MCF 10A (cell line): ENCODE data around the gene LAMB2. TPM values are rescaled to one million over a fixed set of nuclear protein-coding genes. Genes with fewer than 3 reads are reported as not detected.

ENCODE experiments used
- BruUV-seq: library from RNA; stranded (reverse); fragments of 400-500 nt; replicated peaks from 2 replicates; lab custom pipeline; 2021; lab: Mats Ljungman, UMichigan
- CTCF ChIA-PET: fragments of 300-600 bp; sonication (Branson Sonifier 250); formaldehyde crosslinking; extraction: SDS; loops from one replicate; lab custom pipeline; 2021; ENCODE audit warnings: antibody characterized with exemption, inconsistent platforms; lab: Yijun Ruan, JAX
- POLR2A ChIA-PET: fragments of 300-600, 350-650 bp; sonication (Branson Sonifier 250); formaldehyde crosslinking; extraction: SDS; loops from one replicate; lab custom pipeline; 2020; ENCODE audit warnings: antibody characterized with exemption, inconsistent platforms; lab: Yijun Ruan, JAX
- DNase-seq: peaks from one replicate; pipeline ENCODE4 v3.0.0-alpha.2; 2018; ENCODE audit not compliant: unreplicated experiment
- H3K27ac Mint-ChIP-seq: one replicate; pipeline ENCODE4 v1.8.0; 2022; ENCODE audit warnings: mild to moderate bottlenecking, low read depth, mixed read lengths; ENCODE audit not compliant: unreplicated experiment
- H3K27me3 Mint-ChIP-seq: one replicate; pipeline ENCODE4 v1.8.0; 2022; ENCODE audit warnings: mixed read lengths; ENCODE audit not compliant: insufficient read depth, unreplicated experiment
- H3K36me3 Mint-ChIP-seq: one replicate; pipeline ENCODE4 v1.8.0; 2022; ENCODE audit warnings: mild to moderate bottlenecking, moderate library complexity, mixed read lengths; ENCODE audit not compliant: insufficient read depth, unreplicated experiment
- H3K4me1 Mint-ChIP-seq: one replicate; pipeline ENCODE4 v1.8.0; 2022; ENCODE audit warnings: mixed read lengths; ENCODE audit not compliant: insufficient read depth, unreplicated experiment
- H3K4me3 Mint-ChIP-seq: one replicate; pipeline ENCODE4 v1.8.0; 2022; ENCODE audit warnings: mild to moderate bottlenecking, moderate library complexity, mixed read lengths; ENCODE audit not compliant: unreplicated experiment
- H3K9me3 Mint-ChIP-seq: one replicate; pipeline ENCODE4 v1.8.0; 2022; ENCODE audit warnings: mixed read lengths; ENCODE audit not compliant: unreplicated experiment
- CTCF ChIP-seq: fragments of 200-600 bp; IDR thresholded peaks from one replicate; pipeline ENCODE4 v1.8.0; 2022; ENCODE audit warnings: antibody characterized with exemption, mild to moderate bottlenecking; ENCODE audit not compliant: unreplicated experiment
- intact Hi-C: fragments of 100-400 bp; cut with micrococcal nuclease; formaldehyde crosslinking; loops from 2 replicates; pipeline ENCODE4 v1.14.1; 2022
- total RNA-seq: library from RNA; stranded (reverse); gene quantifications from 2 replicates; pipeline ENCODE4 v1.2.3, GENCODE V29; 2022

Gene LAMB2
- total RNA-seq, 1 experiment from 2014 or later = 224 TPM

GRCh38 chr3:49164983-49165720 is 32.3 kb upstream of the LAMB2 start:
- CTCF ChIA-PET = interaction anchor here (0.6 to 1.5 kb wide), 2 partner anchors 175 to 690 kb away, joined by 4 read pairs; partner anchors contain the start of gene USP4
- Mint-ChIP-seq H3K36me3 (peaks cover 18% of the 10 kb centered on the region), H3K4me1 (peaks cover 10% of the 10 kb centered on the region), H3K27me3 (no peaks in the 10 kb centered on the region), H3K9me3 (no peaks in the 10 kb centered on the region), H3K4me3 (peak overlapping the region; percentile 84), H3K27ac (peak overlapping the region; percentile 85)
- intact Hi-C loops = no loop called here
- POLR2A ChIA-PET = interaction anchor here (0.5 to 2.0 kb wide), 13 partner anchors 9 to 284 kb away, joined by 3 to 15 read pairs (median 3); partner anchors contain the start of genes DALRD3, LAMB2, QRICH1 and USP19
- TF ChIP-seq CTCF = no peak
- BruUV-seq = TSS peak; percentile 54
- DNase-seq = no peak

DNA sequence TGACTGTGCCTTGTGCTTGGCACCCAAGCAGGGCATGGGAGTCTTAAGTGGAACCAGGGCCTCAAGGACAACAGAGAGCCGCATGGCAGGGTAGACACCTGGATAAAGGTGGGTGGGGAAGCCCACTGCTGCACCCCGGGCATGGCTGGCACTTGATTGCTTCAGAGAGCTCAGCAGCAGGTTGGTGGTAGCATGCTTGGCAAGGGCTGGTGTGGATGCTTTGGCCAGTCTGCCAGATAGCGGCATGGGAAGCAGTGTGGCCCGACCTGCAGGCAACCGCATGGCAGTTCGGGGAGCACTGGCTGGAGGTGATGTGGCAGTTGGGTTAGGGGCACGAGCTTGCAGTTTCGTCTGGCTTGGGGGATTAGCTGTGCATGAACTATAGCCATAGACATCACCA is 30.8 kb upstream of the LAMB2 start:
- Mint-ChIP-seq H3K27me3 (no peaks in the 10 kb centered on the region), H3K9me3 (no peaks in the 10 kb centered on the region), H3K4me1 (peaks cover 10% of the 10 kb centered on the region), H3K36me3 (peaks cover 18% of the 10 kb centered on the region), H3K27ac (no peak overlapping the region), H3K4me3 (no peak overlapping the region)
- ChIA-PET POLR2A (interaction anchor here (0.6 to 1.8 kb wide), 2 partner anchors 31 to 276 kb away, joined by 3 to 4 read pairs; partner anchors contain the start of gene LAMB2), CTCF (no interaction called here)
- intact Hi-C loops = no loop called here
- BruUV-seq = no TSS peak
- TF ChIP-seq CTCF = no peak
- no peak for DNase-seq

GRCh38 chr3:49162751-49163419 is 30.0 kb upstream of the LAMB2 start:
- H3K36me3 Mint-ChIP-seq = peaks cover 18% of the 10 kb centered on the region
- no peak overlapping the region for H3K4me3 Mint-ChIP-seq
- BruUV-seq = no TSS peak
- peaks cover 10% of the 10 kb centered on the region for H3K4me1 Mint-ChIP-seq
- ChIA-PET CTCF (no interaction called here), POLR2A (interaction anchor here (0.6 to 1.8 kb wide), 3 partner anchors 30 to 145 kb away, joined by 3 to 4 read pairs (median 3); partner anchors contain the start of genes DALRD3 and LAMB2)
- intact Hi-C loops = no loop called here
- H3K9me3 Mint-ChIP-seq = no peaks in the 10 kb centered on the region
- DNase-seq = no peak
- TF ChIP-seq CTCF = no peak
- H3K27me3 Mint-ChIP-seq = no peaks in the 10 kb centered on the region
- H3K27ac Mint-ChIP-seq = no peak overlapping the region
